Ovary (tissue), 9 donors: ENCODE data around the gene CHMP5. TPM values are rescaled to one million over a fixed set of nuclear protein-coding genes. Genes with fewer than 3 reads are reported as not detected.

Experiments used
- DNase-seq, 5 donors: peaks; one replicate each; pipeline ENCODE4 v3.0.0-alpha.2; 2019 to 2020
- H3K27ac ChIP-seq, 2 donors: fragments of 200-600 bp; one replicate each; pipeline versions ENCODE4 v1.5.1 to v1.8.0; 2019 to 2022
- H3K27me3 ChIP-seq: fragments of 200-600 bp; one replicate; pipeline ENCODE4 v1.8.0; 2022
- H3K36me3 ChIP-seq: fragments of 200-600 bp; sonication (generic); one replicate; pipeline ENCODE4 v1.5.1; 2019
- H3K4me1 ChIP-seq: one replicate; pipeline ENCODE4 v1.8.1; 2013; ENCODE audit warnings: mild to moderate bottlenecking, moderate library complexity; ENCODE audit not compliant: insufficient read depth
- H3K4me3 ChIP-seq: fragments of 200-600 bp; sonication (generic); one replicate; pipeline ENCODE4 v1.5.1; 2017
- H3K9me3 ChIP-seq, 2 donors: fragments of 200-600 bp in 1 of 2; sonication (generic) in 1 of 2; one replicate each; pipeline versions ENCODE4 v1.5.1 to v1.8.1; 2013 to 2019; ENCODE audit warnings: mild to moderate bottlenecking in 1 of 2, moderate library complexity in 1 of 2
- EP300 ChIP-seq: sonication (generic); formaldehyde crosslinking; IDR thresholded peaks from one replicate; pipeline ENCODE4 v1.6.1; 2017; ENCODE audit warnings: antibody characterized with exemption
- POLR2A ChIP-seq: fragments of 450-650 bp; IDR thresholded peaks from one replicate; pipeline ENCODE4 v1.6.1; 2017; ENCODE audit warnings: antibody characterized with exemption, mild to moderate bottlenecking, moderate library complexity
- WGBS, 3 donors: extraction: QIAGEN DNeasy Blood & Tissue Kit in 1 of 3; methylation state at CpG; one replicate each; pipeline versions ENCODE4 v1.1.5 to v1.1.7; 2013 to 2017; 5-methylcytosine and 5-hydroxymethylcytosine counted together
- intact Hi-C, 4 donors: fragments of 100-400 bp; cut with DNase I; formaldehyde crosslinking; loops; one replicate each; pipeline versions ENCODE4 v1.11.0 to v1.15.1; 2022 to 2023
- polyA plus RNA-seq, 2 donors: library from polyadenylated mRNA; stranded (reverse); fragments of 200-250 nt in 1 of 2; fragments of 350-450 nt in 1 of 2; fragmentation: Illumina TruSeq in 1 of 2; extraction: RNeasy Lipid Tissue Mini Kit (QIAGEN cat#74804) in 1 of 2; gene quantifications; one replicate each; pipeline ENCODE4 v1.2.3, GENCODE V29; 2013 to 2014
- total RNA-seq, 7 donors: library from RNA; depleted of rRNA in 2 of 7; stranded (reverse); fragments of >200 nt in 2 of 7; fragmentation: NEBNext Ultra II Directional in 3 of 7; extraction: Animal tissue kit (Norgen Biotek cat#: 25700) in 3 of 7; gene quantifications; one replicate each; pipeline versions ENCODE4 v1.1.0 to v1.2.4, GENCODE V29; 2016 to 2023
- TF ChIP-seq, protein P1 (sequence below), 3 donors: fragments of 450-650 bp in 2 of 3; fragments of 200-600 bp in 1 of 3; IDR thresholded peaks; one replicate each; pipeline versions ENCODE4 v1.5.1 to v1.8.0; 2016 to 2022; ENCODE audit warnings: antibody characterized with exemption in 3 of 3, mild to moderate bottlenecking in 1 of 3
- donor health status: DM: no; HTN: no; CAD: no; lungs with moderate emphysema.
- donor health status: DM: no; HTN: no; CAD: no.
- donor health status: Bipolar disorder and iron deficiency.
- donor health status: DM: yes; HTN: yes; CAD: no.
- donor health status: DM: no; HTN: no; CAD: no.
- donor health status: DM: yes; HTN: yes; CAD: no.

Gene CHMP5
- total and polyA plus RNA-seq, 9 donors: 39.7 to 66.5 (median 52.9) TPM

DNA sequence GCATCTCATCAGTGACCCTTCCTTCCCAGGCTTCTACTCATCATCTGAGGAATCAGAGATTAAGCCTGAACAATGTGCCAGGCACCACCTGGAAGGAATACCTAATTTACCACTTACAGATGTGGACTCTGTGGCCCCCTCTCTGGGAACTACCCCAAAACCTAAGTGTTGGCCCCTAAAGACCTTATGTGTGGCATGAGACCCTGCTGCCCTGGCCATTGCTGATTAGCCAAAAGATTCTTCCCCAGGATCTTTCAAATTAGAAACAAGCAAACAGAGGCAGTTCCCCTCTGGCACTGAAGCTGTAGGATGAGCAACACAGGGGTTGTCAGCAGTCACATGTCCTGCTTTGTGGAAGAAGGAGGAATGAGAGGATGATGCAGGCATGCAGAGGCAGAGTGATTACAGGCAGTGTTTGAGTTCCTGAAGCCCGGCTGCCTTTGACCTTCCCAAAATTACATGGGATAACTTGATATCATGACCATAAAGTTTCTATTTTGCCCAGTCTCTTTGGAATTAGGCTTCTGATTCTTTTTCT is 14.3 kb upstream of the CHMP5 start:
- Histone ChIP-seq H3K4me3 (no peak overlapping the region), H3K27ac (no peak overlapping the region), H3K9me3 (no peaks in the 10 kb centered on the region), H3K27me3 (no peaks in the 10 kb centered on the region), H3K4me1 (no peaks in the 10 kb centered on the region), H3K36me3 (no peaks in the 10 kb centered on the region)
- WGBS, 3 donors: 20 to 43% (median 20%) methylated on average over 1 of the region's 1 CpG
- intact Hi-C loops: no loop called here
- no peak for DNase-seq
- TF ChIP-seq EP300: no peak
- TF ChIP-seq POLR2A: no peak
- TF ChIP-seq, protein P1, sequence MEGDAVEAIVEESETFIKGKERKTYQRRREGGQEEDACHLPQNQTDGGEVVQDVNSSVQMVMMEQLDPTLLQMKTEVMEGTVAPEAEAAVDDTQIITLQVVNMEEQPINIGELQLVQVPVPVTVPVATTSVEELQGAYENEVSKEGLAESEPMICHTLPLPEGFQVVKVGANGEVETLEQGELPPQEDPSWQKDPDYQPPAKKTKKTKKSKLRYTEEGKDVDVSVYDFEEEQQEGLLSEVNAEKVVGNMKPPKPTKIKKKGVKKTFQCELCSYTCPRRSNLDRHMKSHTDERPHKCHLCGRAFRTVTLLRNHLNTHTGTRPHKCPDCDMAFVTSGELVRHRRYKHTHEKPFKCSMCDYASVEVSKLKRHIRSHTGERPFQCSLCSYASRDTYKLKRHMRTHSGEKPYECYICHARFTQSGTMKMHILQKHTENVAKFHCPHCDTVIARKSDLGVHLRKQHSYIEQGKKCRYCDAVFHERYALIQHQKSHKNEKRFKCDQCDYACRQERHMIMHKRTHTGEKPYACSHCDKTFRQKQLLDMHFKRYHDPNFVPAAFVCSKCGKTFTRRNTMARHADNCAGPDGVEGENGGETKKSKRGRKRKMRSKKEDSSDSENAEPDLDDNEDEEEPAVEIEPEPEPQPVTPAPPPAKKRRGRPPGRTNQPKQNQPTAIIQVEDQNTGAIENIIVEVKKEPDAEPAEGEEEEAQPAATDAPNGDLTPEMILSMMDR (IDR thresholded peaks at IDR 0.05): no peak

DNA sequence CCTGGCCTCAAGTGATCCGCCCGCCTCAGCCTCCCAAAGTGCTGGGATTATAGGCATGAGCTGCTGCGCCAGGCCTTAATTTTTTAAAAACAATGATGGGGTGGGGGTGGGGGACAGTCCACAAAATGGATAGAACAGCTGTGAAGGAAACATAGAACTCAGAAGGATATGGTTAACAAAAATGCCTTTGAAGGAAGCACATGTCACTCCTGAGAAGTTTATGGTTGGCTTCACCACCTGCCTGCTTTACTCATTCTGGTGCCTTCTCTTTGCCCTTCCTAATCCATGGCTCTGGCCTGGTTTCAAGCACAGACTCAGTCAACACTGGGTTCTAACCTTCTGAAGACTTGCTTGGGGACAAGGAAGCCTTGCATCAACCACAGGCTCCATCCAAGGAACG is 10.6 kb upstream of the CHMP5 start:
- 96 to 99% (median 98%) methylated on average over 4 of the region's 4 CpGs for WGBS, 3 donors
- intact Hi-C loops: no loop called here
- Histone ChIP-seq H3K4me3 (no peak overlapping the region), H3K36me3 (no peaks in the 10 kb centered on the region), H3K27me3 (no peaks in the 10 kb centered on the region), H3K9me3 (no peaks in the 10 kb centered on the region), H3K4me1 (no peaks in the 10 kb centered on the region), H3K27ac (no peak overlapping the region)
- TF ChIP-seq EP300 (no peak), POLR2A (no peak)
- TF ChIP-seq, protein P1 (IDR thresholded peaks at IDR 0.05): no peak
- DNase-seq: no peak

DNA sequence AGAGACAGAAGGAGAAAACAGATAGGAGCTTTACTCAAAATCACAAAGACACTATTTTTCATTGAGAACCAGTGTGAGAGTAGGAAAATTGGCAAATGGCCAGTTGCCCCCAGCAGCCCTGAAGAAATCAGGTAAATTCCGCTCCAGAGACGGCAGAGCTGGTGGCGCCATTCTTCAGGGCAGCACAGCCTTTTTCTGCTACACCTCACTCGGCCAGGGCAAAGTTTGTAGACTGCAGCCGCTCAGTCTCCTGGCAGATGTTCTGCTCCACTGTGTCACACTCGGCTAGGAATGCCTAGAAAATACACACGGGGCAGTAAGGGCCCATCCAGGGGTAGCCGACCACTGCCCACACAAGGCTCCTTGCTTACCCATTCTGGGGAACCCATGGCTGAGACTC is 9.8 kb upstream of the CHMP5 start:
- TF ChIP-seq POLR2A (no peak), EP300 (no peak)
- TF ChIP-seq, protein P1 (IDR thresholded peaks at IDR 0.05): no peak
- Histone ChIP-seq H3K4me1 (no peaks in the 10 kb centered on the region), H3K4me3 (no peak overlapping the region), H3K36me3 (no peaks in the 10 kb centered on the region), H3K27ac (no peak overlapping the region), H3K27me3 (no peaks in the 10 kb centered on the region), H3K9me3 (no peaks in the 10 kb centered on the region)
- intact Hi-C loops: no loop called here
- WGBS, 3 donors: 91 to 96% (median 92%) methylated on average over 8 of the region's 8 CpGs
- no peak for DNase-seq

DNA sequence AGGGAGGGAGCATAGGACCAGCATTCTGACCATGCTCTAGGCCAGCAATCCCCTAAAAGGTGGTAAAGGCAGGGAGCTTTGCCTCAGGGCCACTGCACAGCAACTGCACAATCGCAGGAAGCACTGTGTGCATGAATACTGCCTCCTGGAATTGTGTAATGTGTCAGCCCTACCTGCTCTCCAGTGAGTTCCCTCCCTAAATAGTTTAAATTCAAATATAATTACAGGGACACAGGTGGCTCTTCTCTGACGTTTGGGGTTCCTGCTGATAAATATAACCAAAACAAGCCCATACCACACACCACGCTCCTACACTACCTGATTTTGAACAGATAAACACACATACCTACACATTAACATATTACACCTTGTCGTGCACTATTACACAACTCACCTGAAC is 9.4 kb upstream of the CHMP5 start:
- TF ChIP-seq EP300 (no peak), POLR2A (no peak)
- TF ChIP-seq, protein P1 (IDR thresholded peaks at IDR 0.05): no peak
- DNase-seq: no peak
- no peak overlapping the region for H3K27ac ChIP-seq
- intact Hi-C loops: no loop called here
- no peaks in the 10 kb centered on the region for H3K4me1 ChIP-seq
- H3K36me3 ChIP-seq: no peaks in the 10 kb centered on the region
- H3K9me3 ChIP-seq: no peaks in the 10 kb centered on the region
- WGBS, 3 donors: 77 to 87% (median 84%) methylated on average over 4 of the region's 4 CpGs
- H3K27me3 ChIP-seq: no peaks in the 10 kb centered on the region
- H3K4me3 ChIP-seq: no peak overlapping the region
